HepG2 (cell line): ENCODE data around the gene IL17F. TPM values are rescaled to one million over a fixed set of nuclear protein-coding genes. Genes with fewer than 3 reads are reported as not detected.

Experiments
- CREM ChIP-seq, 2 experiments: sonication (generic) in 1 of 2; formaldehyde crosslinking in 1 of 2; IDR thresholded peaks; 2 replicates each; pipeline versions ENCODE4 v1.4.0 to v1.6.1; 2016 to 2020; ENCODE audit warnings: antibody characterized with exemption in 1 of 2, mild to moderate bottlenecking in 1 of 2, missing genetic modification reagents in 1 of 2
- FOXA1 ChIP-seq, 2 experiments: fragments of 450-650 bp in 1 of 2; sonication (generic) in 1 of 2; formaldehyde crosslinking in 1 of 2; IDR thresholded peaks; 2 replicates each; pipeline versions ENCODE4 v1.4.0 to v1.6.1; 2016 to 2020; ENCODE audit warnings: missing genetic modification reagents in 1 of 2
- FOXJ3 ChIP-seq: sonication (generic); formaldehyde crosslinking; IDR thresholded peaks from 2 replicates; pipeline ENCODE4 v1.4.0; 2020; ENCODE audit warnings: missing genetic modification reagents, mild to moderate bottlenecking, borderline replicate concordance
- HOMEZ ChIP-seq: IDR thresholded peaks from 2 replicates; pipeline ENCODE4 v1.6.1; 2016; ENCODE audit warnings: low read depth
- NR2F6 ChIP-seq, 2 experiments: IDR thresholded peaks; 2 replicates each; pipeline ENCODE4 v1.6.1; 2016; ENCODE audit warnings: antibody characterized with exemption in 1 of 2, mild to moderate bottlenecking in 1 of 2
- POGZ ChIP-seq: sonication (generic); formaldehyde crosslinking; IDR thresholded peaks from 2 replicates; pipeline ENCODE4 v1.4.0; 2020; ENCODE audit warnings: mild to moderate bottlenecking, missing genetic modification reagents
- SAP130 ChIP-seq: IDR thresholded peaks from 2 replicates; pipeline ENCODE4 v1.6.1; 2016; ENCODE audit warnings: low read depth
- SP2 ChIP-seq: sonication (generic); formaldehyde crosslinking; IDR thresholded peaks from 2 replicates; pipeline ENCODE4 v1.5.1; 2020; ENCODE audit warnings: mild to moderate bottlenecking, missing genetic modification reagents
- SPEN ChIP-seq: sonication (generic); formaldehyde crosslinking; IDR thresholded peaks from 2 replicates; pipeline ENCODE4 v1.5.1; 2020; ENCODE audit warnings: low read depth, mild to moderate bottlenecking, missing genetic modification reagents
- ZBTB7B ChIP-seq: sonication (generic); formaldehyde crosslinking; IDR thresholded peaks from 2 replicates; pipeline ENCODE4 v1.4.0; 2020; ENCODE audit warnings: missing genetic modification reagents
- ZNF318 ChIP-seq: sonication (generic); formaldehyde crosslinking; IDR thresholded peaks from 2 replicates; pipeline ENCODE4 v1.4.0; 2020; ENCODE audit warnings: mild to moderate bottlenecking, missing genetic modification reagents
- ZNF430 ChIP-seq: sonication (generic); formaldehyde crosslinking; IDR thresholded peaks from 2 replicates; pipeline ENCODE4 v1.9.0; 2021; ENCODE audit warnings: mild to moderate bottlenecking, missing genetic modification reagents
- ZNF660 ChIP-seq: sonication (generic); formaldehyde crosslinking; IDR thresholded peaks from 2 replicates; pipeline ENCODE4 v1.5.1; 2020; ENCODE audit warnings: mild to moderate bottlenecking, low read depth, missing genetic modification reagents, borderline replicate concordance
- ZSCAN22 ChIP-seq: sonication (generic); formaldehyde crosslinking; IDR thresholded peaks from 2 replicates; pipeline ENCODE4 v1.4.0; 2020; ENCODE audit warnings: mild to moderate bottlenecking, missing genetic modification reagents
- polyA plus RNA-seq, 8 experiments: library from polyadenylated mRNA; depleted of rRNA in 3 of 8; stranded (reverse) in 7 of 8; unstranded in 1 of 8; fragments of >200 nt; fragmentation: Illumina TruSeq in 4 of 8; extraction: Trizol in 4 of 8; gene quantifications; 2 replicates each; pipeline versions ENCODE4 v1.2.1 to v1.2.3, GENCODE V29; 2011 to 2016; ENCODE audit warnings: low read depth in 4 of 8, missing spikeins in 1 of 8, mixed read lengths in 1 of 8; ENCODE audit not compliant: insufficient read depth in 1 of 8
- total RNA-seq, 5 experiments: library from RNA; depleted of rRNA; stranded (reverse); fragments of >200 nt; fragmentation: Illumina TruSeq; extraction: Trizol; gene quantifications; 2 replicates each; pipeline ENCODE4 v1.2.3, GENCODE V29; 2016; ENCODE audit warnings: low read depth in 1 of 5
- TF ChIP-seq, protein P1 (sequence below): sonication (generic); formaldehyde crosslinking; IDR thresholded peaks from 2 replicates; pipeline ENCODE4 v1.9.0; 2021; ENCODE audit warnings: missing genetic modification reagents, mild to moderate bottlenecking, borderline replicate concordance
- TF ChIP-seq, protein P2 (sequence below): sonication (generic); formaldehyde crosslinking; IDR thresholded peaks from 2 replicates; pipeline ENCODE4 v1.4.0; 2020; ENCODE audit warnings: mild to moderate bottlenecking, missing genetic modification reagents
- TF ChIP-seq, protein P3 (sequence below): IDR thresholded peaks from 2 replicates; pipeline ENCODE4 v1.6.1; 2016; ENCODE audit warnings: missing compliant biosample characterization, missing genetic modification reagents, borderline replicate concordance

IL17F gene
- total and polyA plus RNA-seq, 2 of the 13 experiments (the other 11 are each of a cell fraction or from before 2014, with no cell fraction given) = not detected

DNA sequence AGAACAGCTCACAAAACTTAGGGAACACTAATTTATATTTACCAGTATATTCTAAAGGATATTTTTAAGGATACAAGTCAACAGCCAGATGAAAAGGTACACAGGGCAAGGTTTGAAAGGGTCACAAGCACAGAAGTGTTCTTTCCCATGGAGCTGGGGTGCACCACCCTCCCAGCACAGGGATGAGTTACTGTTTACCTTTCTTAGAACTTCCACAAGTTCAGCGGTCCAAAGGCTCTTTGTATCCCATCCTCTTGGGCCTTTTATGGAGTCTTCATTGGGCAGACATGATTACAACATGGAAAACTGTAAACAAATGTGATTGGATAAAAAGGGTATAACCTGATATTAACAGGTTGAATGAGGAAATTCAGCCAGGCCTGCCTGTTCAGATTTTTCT, 1.1 kb upstream of the IL17F start (continued):
- no peak for TF ChIP-seq ZNF318 (CRISPR knock-in tag)
- TF ChIP-seq POGZ = peak; percentile 65; the same call in 1 of the 2 replicates
- TF ChIP-seq NR2F6 (IDR thresholded peaks at IDR 0.05) = no peak
- TF ChIP-seq NR2F6 (CRISPR knock-in tag; IDR thresholded peaks at IDR 0.05) = peak; percentile 42; the same call in 1 of the 2 replicates
- TF ChIP-seq SP2 = no peak
- no peak for TF ChIP-seq ZNF660 (CRISPR knock-in tag)
- TF ChIP-seq ZBTB7B (CRISPR knock-in tag) = no peak
- TF ChIP-seq, protein P1, sequence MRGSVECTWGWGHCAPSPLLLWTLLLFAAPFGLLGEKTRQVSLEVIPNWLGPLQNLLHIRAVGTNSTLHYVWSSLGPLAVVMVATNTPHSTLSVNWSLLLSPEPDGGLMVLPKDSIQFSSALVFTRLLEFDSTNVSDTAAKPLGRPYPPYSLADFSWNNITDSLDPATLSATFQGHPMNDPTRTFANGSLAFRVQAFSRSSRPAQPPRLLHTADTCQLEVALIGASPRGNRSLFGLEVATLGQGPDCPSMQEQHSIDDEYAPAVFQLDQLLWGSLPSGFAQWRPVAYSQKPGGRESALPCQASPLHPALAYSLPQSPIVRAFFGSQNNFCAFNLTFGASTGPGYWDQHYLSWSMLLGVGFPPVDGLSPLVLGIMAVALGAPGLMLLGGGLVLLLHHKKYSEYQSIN (CRISPR knock-in tag) = no peak
- TF ChIP-seq SPEN (CRISPR knock-in tag) = peak; percentile 62; the same call in 1 of the 2 replicates
- no peak; the same call in 1 of the 2 replicates for TF ChIP-seq HOMEZ
- no peak for TF ChIP-seq ZNF430 (CRISPR knock-in tag)
- no peak; the same call in 1 of the 2 replicates for TF ChIP-seq FOXJ3 (CRISPR knock-in tag)
- peak; percentile 54; the same call in 1 of the 2 replicates for TF ChIP-seq SAP130 (CRISPR knock-in tag)
- TF ChIP-seq, protein P2, sequence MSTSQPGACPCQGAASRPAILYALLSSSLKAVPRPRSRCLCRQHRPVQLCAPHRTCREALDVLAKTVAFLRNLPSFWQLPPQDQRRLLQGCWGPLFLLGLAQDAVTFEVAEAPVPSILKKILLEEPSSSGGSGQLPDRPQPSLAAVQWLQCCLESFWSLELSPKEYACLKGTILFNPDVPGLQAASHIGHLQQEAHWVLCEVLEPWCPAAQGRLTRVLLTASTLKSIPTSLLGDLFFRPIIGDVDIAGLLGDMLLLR (CRISPR knock-in tag) = no peak
- TF ChIP-seq CREM (IDR thresholded peaks at IDR 0.05) = peak; percentile 43
- no peak for TF ChIP-seq CREM (CRISPR knock-in tag; IDR thresholded peaks at IDR 0.05)
- TF ChIP-seq, protein P3, sequence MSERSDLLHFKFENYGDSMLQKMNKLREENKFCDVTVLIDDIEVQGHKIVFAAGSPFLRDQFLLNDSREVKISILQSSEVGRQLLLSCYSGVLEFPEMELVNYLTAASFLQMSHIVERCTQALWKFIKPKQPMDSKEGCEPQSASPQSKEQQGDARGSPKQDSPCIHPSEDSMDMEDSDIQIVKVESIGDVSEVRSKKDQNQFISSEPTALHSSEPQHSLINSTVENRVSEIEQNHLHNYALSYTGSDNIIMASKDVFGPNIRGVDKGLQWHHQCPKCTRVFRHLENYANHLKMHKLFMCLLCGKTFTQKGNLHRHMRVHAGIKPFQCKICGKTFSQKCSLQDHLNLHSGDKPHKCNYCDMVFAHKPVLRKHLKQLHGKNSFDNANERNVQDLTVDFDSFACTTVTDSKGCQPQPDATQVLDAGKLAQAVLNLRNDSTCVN (CRISPR knock-in tag) = no peak
- TF ChIP-seq FOXA1 (IDR thresholded peaks at IDR 0.05) = no peak
- TF ChIP-seq FOXA1 (CRISPR knock-in tag; IDR thresholded peaks at IDR 0.05) = peak; percentile 52
- TF ChIP-seq ZSCAN22 (CRISPR knock-in tag) = no peak
